Measurements from ENCODE around the gene GALR2.

Gene GALR2

DNA sequence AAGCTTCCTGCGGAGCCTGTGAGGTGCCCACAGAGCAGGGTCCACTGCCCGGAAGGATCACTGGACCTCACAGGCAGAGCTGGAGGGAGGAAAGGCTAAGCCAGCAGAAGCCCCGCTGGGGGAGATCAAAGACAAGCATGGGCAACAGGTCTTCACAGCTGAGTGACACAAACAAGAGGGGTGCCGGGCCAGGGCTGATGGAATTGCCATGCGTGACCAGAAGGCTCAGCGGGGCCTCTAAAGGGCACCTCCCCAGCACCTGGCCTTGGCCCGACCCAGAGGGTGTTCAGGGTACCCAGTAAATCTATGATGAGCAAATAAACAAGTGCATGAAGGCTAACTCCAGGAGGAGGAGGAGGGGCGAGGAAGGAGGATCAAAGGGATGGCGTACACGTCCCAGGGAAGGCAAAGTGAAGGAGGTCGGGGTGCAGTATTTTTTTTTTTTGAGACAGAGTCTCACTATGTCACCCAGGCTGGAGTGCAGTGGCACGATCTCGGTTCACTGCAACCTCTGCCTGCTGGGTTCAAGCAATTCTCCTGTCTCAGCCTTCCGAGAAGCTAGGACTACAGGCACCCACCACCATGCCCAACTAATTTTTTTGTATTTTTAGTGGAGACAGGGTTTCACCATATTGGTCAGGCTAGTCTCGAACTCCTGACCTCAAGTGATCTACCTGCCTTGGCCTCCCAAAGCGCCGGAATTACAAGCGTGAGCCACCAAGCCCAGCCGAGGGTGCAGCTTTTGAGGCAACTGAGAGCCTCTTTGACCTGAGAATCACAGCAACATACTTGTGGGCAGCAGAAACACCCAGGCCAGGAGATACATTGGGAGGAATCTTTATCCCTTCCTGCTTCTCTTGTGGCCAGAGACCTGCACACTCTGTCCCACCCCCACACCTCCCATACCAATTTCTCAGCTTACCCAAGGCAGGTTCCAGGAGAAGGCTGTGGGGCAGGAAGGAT, 45.1 kb downstream of the GALR2 start:
- TF ChIP-seq GATA2 (IDR thresholded peaks at IDR 0.05; ENCODE audit: low read depth, low read length), result no peak
- no peak for TF ChIP-seq GATA3 (IDR thresholded peaks at IDR 0.05; ENCODE audit: low read depth, low read length)

DNA sequence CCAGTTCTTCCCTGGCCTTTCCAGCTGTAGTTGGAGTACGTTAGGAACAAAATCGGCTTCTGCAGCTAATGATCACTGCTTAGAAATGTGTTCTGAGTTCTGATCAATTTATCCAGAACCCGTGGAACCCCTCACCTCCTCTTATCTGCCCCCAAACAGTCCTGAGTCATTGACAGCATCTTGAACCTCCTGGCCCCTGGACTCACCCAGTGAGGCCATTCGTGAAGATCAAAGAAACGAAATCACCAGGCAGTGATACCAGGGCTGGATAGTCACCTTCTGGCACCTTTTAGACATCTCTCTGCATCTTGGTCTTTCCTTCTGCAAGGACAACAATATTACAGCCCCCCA, 46.1 kb downstream of the GALR2 start:
- TF ChIP-seq GATA2 (IDR thresholded peaks at IDR 0.05; ENCODE audit: low read depth, low read length) (no peak), GATA3 (IDR thresholded peaks at IDR 0.05; ENCODE audit: low read depth, low read length) (no peak)

DNA sequence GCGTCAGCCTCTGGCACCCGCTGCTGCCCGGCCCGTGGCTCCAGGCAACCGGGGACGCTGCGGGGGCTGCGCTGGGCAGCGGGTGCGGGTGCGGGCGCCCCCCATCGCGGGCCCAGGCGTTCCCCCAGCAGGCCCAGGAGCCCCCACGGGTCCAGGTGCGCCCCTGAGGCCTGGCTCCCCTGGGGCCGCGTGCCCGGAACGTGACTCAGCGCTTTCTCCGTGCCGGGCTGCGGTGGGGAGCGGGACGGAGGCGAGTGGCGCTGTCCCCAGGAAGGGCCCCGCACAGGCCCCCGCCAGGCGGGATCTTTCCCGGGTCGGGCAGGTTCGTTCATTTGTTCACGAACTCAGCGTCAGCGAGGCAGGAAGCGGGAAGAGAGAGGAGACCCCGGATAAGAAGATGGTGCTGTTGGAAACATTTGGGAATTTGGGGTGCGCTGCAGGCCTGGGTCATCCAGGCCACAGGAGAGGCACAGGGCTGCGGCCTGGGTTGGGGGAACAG, 47.4 kb downstream of the GALR2 start:
- TF ChIP-seq GATA3 (IDR thresholded peaks at IDR 0.05; ENCODE audit: low read depth, low read length), result no peak

DNA sequence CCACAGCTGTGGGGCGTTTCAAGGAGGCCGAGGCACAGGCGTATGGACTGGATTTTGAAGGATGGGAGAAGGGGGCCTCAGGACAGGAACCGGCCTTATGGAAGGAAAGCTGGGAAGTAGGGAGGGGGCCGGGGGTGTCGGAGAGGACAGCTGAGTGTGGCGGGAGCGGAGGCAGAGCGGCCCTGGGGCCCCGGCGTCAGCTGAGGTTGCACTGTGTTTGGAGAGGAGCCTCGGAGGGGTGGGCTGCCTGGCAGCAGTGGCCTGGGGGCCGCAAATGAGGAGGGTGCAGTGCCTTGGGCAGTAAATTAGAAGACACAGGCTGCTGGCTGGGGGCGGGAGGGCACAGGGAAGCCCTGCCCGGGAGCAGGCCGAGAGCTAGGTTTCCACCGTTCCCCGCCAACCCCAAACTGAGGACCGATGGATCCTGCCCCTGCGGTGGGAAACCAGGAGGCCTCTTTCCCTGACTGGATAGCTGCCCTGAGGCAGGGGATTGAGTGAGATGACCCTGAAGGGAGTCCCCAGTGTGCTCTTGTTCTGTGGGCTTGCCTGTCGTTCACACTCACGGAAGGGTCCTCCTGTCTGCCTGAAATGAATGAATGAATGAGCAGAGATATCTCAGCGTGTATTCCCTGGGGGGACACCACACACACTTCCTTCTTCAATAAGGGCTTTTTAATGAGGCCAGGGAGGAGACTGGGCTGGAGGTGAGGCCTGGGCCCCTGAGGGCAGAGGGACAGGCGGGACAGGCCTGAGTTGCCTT, 48.0 kb downstream of the GALR2 start:
- TF ChIP-seq GATA3 (IDR thresholded peaks at IDR 0.05; ENCODE audit: low read depth, low read length), result no peak
- no peak for TF ChIP-seq GATA2 (IDR thresholded peaks at IDR 0.05; ENCODE audit: low read depth, low read length)

DNA sequence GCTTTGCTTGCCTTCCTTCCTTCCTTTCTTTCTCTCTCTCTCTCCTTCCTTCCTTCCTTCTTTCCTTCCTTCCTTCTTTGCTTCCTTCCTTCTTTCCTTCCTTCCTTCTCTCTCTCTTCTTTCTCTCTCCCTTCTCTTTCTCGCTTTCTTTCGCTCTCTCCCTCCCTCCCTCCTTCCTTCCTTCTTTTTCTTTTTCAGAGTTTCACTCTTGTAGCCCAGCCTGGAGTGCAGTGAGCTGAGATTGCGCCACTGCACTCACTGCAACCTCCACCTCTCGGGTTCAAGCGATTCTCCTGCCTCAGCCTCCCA, 48.6 kb downstream of the GALR2 start:
- TF ChIP-seq GATA3 (IDR thresholded peaks at IDR 0.05; ENCODE audit: low read depth, low read length) (no peak), GATA2 (IDR thresholded peaks at IDR 0.05; ENCODE audit: low read depth, low read length) (no peak)

DNA sequence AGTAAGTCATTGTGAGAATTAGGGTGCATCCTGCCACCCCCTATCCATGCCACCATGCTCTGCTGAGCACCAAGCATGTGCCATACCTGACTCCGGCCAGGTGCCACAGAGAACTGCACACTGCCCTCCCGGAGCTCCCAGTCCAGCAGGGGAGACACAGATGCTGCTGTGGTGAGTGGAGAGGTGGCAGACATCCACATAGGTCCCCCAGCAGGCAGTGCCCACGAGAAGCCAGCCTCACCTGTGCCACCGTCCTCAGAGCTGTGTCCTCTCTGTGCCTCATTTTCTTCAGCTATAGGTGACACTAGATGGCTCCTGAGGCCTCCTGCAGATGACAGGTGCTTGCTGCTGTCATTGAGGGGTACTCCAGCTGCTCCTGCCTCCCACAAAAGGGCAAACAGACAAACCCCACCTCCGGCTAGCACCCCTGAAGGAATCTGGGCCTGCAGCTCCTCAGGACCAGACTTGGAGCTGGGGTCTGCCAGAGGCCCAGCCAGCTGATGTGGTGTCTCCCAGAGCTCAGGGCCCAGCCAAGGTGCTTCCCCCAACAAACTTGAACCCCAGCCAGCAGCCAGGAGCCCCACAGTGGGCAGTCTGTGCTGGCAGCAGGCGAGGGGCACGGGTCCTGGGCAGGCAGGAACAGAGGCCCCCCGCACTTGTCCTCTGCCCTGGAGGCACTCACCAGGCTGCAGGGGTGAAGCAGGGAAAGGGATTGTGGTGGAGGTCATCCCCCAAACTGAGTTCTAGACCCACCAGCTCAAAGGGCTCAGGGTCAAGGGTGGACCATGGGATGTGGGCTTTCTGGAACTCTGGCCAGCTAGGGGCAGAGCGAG, 49.4 kb downstream of the GALR2 start:
- no peak for TF ChIP-seq GATA3 (IDR thresholded peaks at IDR 0.05; ENCODE audit: low read depth, low read length)
- TF ChIP-seq GATA2 (IDR thresholded peaks at IDR 0.05; ENCODE audit: low read depth, low read length), result no peak

DNA sequence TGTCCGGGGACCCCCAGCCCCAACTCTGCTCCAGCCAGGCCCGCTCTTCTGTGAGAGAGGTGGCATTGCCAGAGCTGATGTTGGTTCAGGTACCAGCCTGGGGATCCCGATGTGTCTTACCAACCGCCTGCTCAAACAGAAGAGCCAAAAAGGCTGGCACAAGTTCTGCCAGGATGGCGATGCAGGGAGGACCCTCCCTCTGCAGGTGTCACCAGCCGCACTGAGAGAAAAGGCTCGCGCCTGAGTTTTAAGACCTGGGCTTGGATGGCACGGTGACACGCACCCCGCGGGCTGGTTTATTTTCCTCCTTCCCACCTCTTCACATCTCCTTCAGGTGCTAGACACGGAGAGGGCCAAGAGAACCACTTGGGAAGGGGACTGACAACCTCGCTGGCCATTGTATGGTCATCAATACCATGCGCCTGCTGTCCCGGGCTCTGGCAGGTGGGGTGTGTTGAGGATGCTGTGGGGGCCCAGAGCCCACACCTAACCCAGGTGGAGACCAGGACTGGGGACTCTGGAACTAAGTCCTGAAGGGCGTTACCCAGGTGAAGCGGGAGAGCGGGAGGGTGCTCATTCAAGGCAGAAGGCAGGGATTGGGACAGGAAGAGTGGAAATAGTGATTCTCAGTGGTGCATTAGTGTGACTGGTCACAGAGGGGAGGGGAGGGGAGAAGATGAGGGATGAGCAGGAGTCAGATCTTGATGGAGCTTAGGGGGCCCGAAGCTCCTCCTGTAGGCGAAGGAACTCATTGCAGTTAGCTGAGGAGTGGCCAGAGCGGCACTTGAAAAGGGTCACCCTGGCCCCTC, 50.2 kb downstream of the GALR2 start:
- no peak for TF ChIP-seq GATA3 (IDR thresholded peaks at IDR 0.05; ENCODE audit: low read depth, low read length)
- no peak for TF ChIP-seq GATA2 (IDR thresholded peaks at IDR 0.05; ENCODE audit: low read depth, low read length)

DNA sequence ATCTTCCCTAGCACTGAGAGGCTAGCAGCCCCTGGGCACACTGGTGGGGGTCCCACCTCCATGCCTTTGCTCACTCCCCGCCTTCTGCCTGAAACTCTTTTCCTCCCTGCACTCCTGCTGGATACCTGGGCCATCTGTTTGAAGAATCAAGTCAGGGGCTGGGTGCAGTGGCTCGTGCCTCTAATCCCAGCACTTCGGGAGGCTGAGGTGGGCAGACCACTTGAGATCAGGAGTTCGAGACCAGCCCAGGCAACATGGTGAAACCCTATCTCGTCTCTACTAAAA, 50.8 kb downstream of the GALR2 start:
- TF ChIP-seq GATA3 (IDR thresholded peaks at IDR 0.05; ENCODE audit: low read depth, low read length) (no peak), GATA2 (IDR thresholded peaks at IDR 0.05; ENCODE audit: low read depth, low read length) (no peak)

DNA sequence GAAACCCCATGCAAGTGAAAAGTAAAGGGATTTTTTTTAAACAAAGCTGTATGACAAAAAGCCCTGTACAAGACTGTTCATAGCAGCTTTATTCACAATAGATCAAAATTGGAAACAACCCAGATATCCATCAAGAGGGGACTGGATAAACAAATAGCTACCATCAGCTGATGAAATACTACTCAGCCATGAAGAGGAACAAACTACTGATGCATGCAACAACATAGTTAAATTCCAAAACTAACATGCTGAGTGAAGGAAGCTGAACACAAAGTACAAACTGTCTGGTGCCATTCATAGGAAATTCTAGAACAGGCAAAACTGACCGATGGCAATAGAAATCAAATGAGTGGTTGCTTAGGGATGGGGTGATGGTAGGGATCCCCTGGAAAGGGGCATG, 51.3 kb downstream of the GALR2 start:
- TF ChIP-seq GATA2 (IDR thresholded peaks at IDR 0.05; ENCODE audit: low read depth, low read length) (no peak), GATA3 (IDR thresholded peaks at IDR 0.05; ENCODE audit: low read depth, low read length) (no peak)

All from SH-SY5Y (cell line).